A673 (cell line): ENCODE data around the gene SLC38A1. TPM values are rescaled to one million over a fixed set of nuclear protein-coding genes. Genes with fewer than 3 reads are reported as not detected.

Experiments
- BruUV-seq: library from RNA; stranded (reverse); fragments of 400-500 nt; replicated peaks from 2 replicates; lab custom pipeline; 2021; lab: Mats Ljungman, UMichigan
- CTCF ChIA-PET: fragments of 300-600 bp; sonication (Branson Sonifier 250); formaldehyde crosslinking; loops from one replicate; lab custom pipeline; 2022; ENCODE audit warnings: antibody characterized with exemption; lab: Charles Lee
- POLR2A ChIA-PET: fragments of 300-600 bp; sonication (Branson Sonifier 250); formaldehyde crosslinking; loops from one replicate; lab custom pipeline; 2022; ENCODE audit warnings: antibody characterized with exemption; ENCODE audit not compliant: low non-redundant PET; lab: Charles Lee
- DNase-seq: peaks from one replicate; pipeline ENCODE4 v3.0.0-alpha.2; 2015; ENCODE audit warnings: low spot score
- H3K27ac ChIP-seq: fragments of 200-600 bp; sonication (generic); 2 replicates; pipeline ENCODE4 v1.5.1; 2016; ENCODE audit warnings: mixed run types, low read depth, mild to moderate bottlenecking, mixed read lengths, antibody characterized with exemption, low read length; ENCODE audit not compliant: poor library complexity, severe bottlenecking
- H3K27me3 ChIP-seq: fragments of 200-600 bp; sonication (generic); replicated peaks from 2 replicates; pipeline ENCODE4 v1.6.1; 2017; ENCODE audit warnings: mixed run types, low read depth, mild to moderate bottlenecking, mixed read lengths, antibody characterized with exemption, low read length; ENCODE audit not compliant: insufficient read depth, poor library complexity
- H3K36me3 ChIP-seq: fragments of 200-600 bp; sonication (generic); 2 replicates; pipeline ENCODE4 v1.6.1; 2016; ENCODE audit warnings: mixed run types, mild to moderate bottlenecking, mixed read lengths, antibody characterized with exemption, low read length; ENCODE audit not compliant: insufficient read depth, poor library complexity, severe bottlenecking
- H3K4me1 ChIP-seq: fragments of 200-600 bp; sonication (generic); 2 replicates; pipeline ENCODE4 v1.6.1; 2017; ENCODE audit warnings: mixed run types, mild to moderate bottlenecking, mixed read lengths, antibody characterized with exemption, low read length; ENCODE audit not compliant: insufficient read depth, poor library complexity, severe bottlenecking
- H3K4me3 ChIP-seq: fragments of 200-600 bp; sonication (generic); 2 replicates; pipeline ENCODE4 v1.5.1; 2016; ENCODE audit warnings: low read depth, mixed run types, mild to moderate bottlenecking, mixed read lengths, low read length; ENCODE audit not compliant: poor library complexity, severe bottlenecking
- H3K9me3 ChIP-seq: fragments of 200-600 bp; sonication (generic); 2 replicates; pipeline ENCODE4 v1.6.1; 2016; ENCODE audit warnings: mixed run types, low read depth, mild to moderate bottlenecking, mixed read lengths, antibody characterized with exemption, low read length; ENCODE audit not compliant: poor library complexity, severe bottlenecking
- EZH2 ChIP-seq: fragments of 200-600 bp; sonication (generic); IDR thresholded peaks from 2 replicates; pipeline ENCODE4 v1.6.1; 2017; ENCODE audit warnings: borderline replicate concordance, low read depth, mild to moderate bottlenecking, mixed read lengths, antibody characterized with exemption, low read length; ENCODE audit not compliant: poor library complexity, severe bottlenecking
- intact Hi-C: fragments of 100-400 bp; cut with micrococcal nuclease; formaldehyde crosslinking; loops from one replicate; pipeline ENCODE4 v1.10.0; 2022; ENCODE audit not compliant: unreplicated experiment
- total RNA-seq: library from RNA; stranded (reverse); gene quantifications from 2 replicates; pipeline ENCODE4 v1.2.3, GENCODE V29; 2021
- TF ChIP-seq, protein P1 (sequence below): fragments of 300-800, 200-600 bp; sonication (generic); conservative IDR thresholded peaks from 2 replicates; pipeline ENCODE4 v1.5.1; 2017; ENCODE audit warnings: low read depth, mild to moderate bottlenecking, antibody characterized with exemption, low read length, moderate library complexity, mixed read lengths

The SLC38A1 gene
- total RNA-seq, 1 experiment from 2014 or later, result 78.9 TPM

DNA sequence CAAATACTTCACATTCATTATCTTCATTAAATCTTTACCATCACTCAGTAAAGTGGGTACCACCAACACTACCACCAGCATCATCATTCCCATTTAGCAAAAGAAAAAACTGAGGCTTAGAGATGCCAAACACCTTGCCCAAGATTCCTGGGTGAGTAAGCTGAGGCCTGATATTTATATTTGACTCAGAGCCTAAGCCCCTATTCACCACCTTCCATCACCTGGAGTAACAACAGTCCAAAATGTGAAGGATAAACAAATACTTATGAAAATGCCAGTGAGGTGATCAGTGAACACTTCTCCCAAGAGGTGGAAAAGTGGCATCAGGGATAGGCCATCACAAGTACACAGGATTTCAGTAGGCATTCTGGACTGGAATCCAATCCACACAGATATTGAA is 3.7 kb downstream of the SLC38A1 start:
- ChIA-PET CTCF (no interaction called here), POLR2A (no interaction called here)
- DNase-seq, result no peak
- BruUV-seq, result no TSS peak
- intact Hi-C loops, result loop anchor here (10.0 kb wide), 1 partner anchor 110 kb away; no protein-coding TSS in a partner anchor
- Histone ChIP-seq H3K4me1 (peaks cover 30% of the 10 kb centered on the region), H3K36me3 (no peaks in the 10 kb centered on the region), H3K4me3 (no peak overlapping the region), H3K27ac (no peak overlapping the region), H3K9me3 (no peaks in the 10 kb centered on the region), H3K27me3 (no peaks in the 10 kb centered on the region)
- no peak for TF ChIP-seq EZH2
- TF ChIP-seq, protein P1, sequence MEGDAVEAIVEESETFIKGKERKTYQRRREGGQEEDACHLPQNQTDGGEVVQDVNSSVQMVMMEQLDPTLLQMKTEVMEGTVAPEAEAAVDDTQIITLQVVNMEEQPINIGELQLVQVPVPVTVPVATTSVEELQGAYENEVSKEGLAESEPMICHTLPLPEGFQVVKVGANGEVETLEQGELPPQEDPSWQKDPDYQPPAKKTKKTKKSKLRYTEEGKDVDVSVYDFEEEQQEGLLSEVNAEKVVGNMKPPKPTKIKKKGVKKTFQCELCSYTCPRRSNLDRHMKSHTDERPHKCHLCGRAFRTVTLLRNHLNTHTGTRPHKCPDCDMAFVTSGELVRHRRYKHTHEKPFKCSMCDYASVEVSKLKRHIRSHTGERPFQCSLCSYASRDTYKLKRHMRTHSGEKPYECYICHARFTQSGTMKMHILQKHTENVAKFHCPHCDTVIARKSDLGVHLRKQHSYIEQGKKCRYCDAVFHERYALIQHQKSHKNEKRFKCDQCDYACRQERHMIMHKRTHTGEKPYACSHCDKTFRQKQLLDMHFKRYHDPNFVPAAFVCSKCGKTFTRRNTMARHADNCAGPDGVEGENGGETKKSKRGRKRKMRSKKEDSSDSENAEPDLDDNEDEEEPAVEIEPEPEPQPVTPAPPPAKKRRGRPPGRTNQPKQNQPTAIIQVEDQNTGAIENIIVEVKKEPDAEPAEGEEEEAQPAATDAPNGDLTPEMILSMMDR, result no peak

- CTCF ChIA-PET, result no interaction called here
- H3K27ac ChIP-seq, result no peak overlapping the region
- no peak overlapping the region for H3K4me3 ChIP-seq
- H3K36me3 ChIP-seq, result no peaks in the 10 kb centered on the region
- H3K9me3 ChIP-seq, result no peaks in the 10 kb centered on the region
- H3K27me3 ChIP-seq, result no peaks in the 10 kb centered on the region
- no TSS peak for BruUV-seq
- peaks cover 28% of the 10 kb centered on the region for H3K4me1 ChIP-seq
- POLR2A ChIA-PET, result no interaction called here
- no peak for TF ChIP-seq EZH2
- TF ChIP-seq, protein P1, result no peak
- intact Hi-C loops, result loop anchor here (10.0 kb wide), 1 partner anchor 109 kb away; no protein-coding TSS in a partner anchor
- DNase-seq, result no peak
Observed at GRCh38 chr12:46264057-46264456, 4.8 kb downstream of the SLC38A1 start.

GRCh38 chr12:46263140-46264016 is 5.5 kb downstream of the SLC38A1 start:
- TF ChIP-seq, protein P1, result 0 out of 2 replicates have a peak, but pooled peaks have one; percentile 32
- TF ChIP-seq EZH2, result no peak
- CTCF ChIA-PET, result no interaction called here
- no peak overlapping the region for H3K4me3 ChIP-seq
- intact Hi-C loops, result loop anchor here (10.0 kb wide), 1 partner anchor 109 kb away; no protein-coding TSS in a partner anchor
- POLR2A ChIA-PET, result no interaction called here
- H3K27ac ChIP-seq, result no peak overlapping the region
- no peaks in the 10 kb centered on the region for H3K27me3 ChIP-seq
- H3K36me3 ChIP-seq, result no peaks in the 10 kb centered on the region
- peaks cover 27% of the 10 kb centered on the region for H3K4me1 ChIP-seq
- BruUV-seq, result no TSS peak
- DNase-seq, result no peak
- H3K9me3 ChIP-seq, result no peaks in the 10 kb centered on the region
